ENCODE results near the gene LYST. TPM values are rescaled to one million over a fixed set of nuclear protein-coding genes. Genes with fewer than 3 reads are reported as not detected.

The LYST gene
- total and polyA plus RNA-seq, 12 donors, result 6.7 to 48.0 (median 19.0) TPM

GRCh38 chr1:235834620-235835019 is 32.1 kb downstream of the LYST start:
- no peaks in the 10 kb centered on the region for H3K27me3 ChIP-seq
- no peak for DNase-seq
- H3K9me3 ChIP-seq (replicated peaks in 1 of 3), result no peaks in the 10 kb centered on the region
- WGBS, 4 donors, result 85 to 93% (median 90%) methylated on average over 6 of the region's 6 CpGs
- peaks cover 8 to 18% of the 10 kb centered on the region in 2 donors for H3K4me1 ChIP-seq (replicated peaks in 1 of 2)
- TF ChIP-seq, protein P1, sequence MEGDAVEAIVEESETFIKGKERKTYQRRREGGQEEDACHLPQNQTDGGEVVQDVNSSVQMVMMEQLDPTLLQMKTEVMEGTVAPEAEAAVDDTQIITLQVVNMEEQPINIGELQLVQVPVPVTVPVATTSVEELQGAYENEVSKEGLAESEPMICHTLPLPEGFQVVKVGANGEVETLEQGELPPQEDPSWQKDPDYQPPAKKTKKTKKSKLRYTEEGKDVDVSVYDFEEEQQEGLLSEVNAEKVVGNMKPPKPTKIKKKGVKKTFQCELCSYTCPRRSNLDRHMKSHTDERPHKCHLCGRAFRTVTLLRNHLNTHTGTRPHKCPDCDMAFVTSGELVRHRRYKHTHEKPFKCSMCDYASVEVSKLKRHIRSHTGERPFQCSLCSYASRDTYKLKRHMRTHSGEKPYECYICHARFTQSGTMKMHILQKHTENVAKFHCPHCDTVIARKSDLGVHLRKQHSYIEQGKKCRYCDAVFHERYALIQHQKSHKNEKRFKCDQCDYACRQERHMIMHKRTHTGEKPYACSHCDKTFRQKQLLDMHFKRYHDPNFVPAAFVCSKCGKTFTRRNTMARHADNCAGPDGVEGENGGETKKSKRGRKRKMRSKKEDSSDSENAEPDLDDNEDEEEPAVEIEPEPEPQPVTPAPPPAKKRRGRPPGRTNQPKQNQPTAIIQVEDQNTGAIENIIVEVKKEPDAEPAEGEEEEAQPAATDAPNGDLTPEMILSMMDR (IDR thresholded peaks at IDR 0.05), result no peak
- no peak for TF ChIP-seq POLR2A (IDR thresholded peaks at IDR 0.05)
- peaks cover 0 to 5% of the 10 kb centered on the region in 2 donors for H3K36me3 ChIP-seq (replicated peaks in 1 of 2)
- peak overlapping the region in 3 of 5 donors; percentile 32 to 78 (median 67) for H3K27ac ChIP-seq
- H3K4me3 ChIP-seq, result no peak overlapping the region
- intact Hi-C loops (cut with DNase I), result no loop called here

GRCh38 chr1:235832011-235832410 is 34.7 kb downstream of the LYST start:
- Histone ChIP-seq H3K4me3 (no peak overlapping the region), H3K4me1 (replicated peaks in 1 of 2) (peaks cover 8 to 18% of the 10 kb centered on the region in 2 donors), H3K36me3 (replicated peaks in 1 of 2) (peaks cover 0 to 5% of the 10 kb centered on the region in 2 donors), H3K27me3 (no peaks in the 10 kb centered on the region), H3K27ac (no peak overlapping the region), H3K9me3 (replicated peaks in 1 of 3) (no peaks in the 10 kb centered on the region)
- intact Hi-C loops (cut with DNase I), result no loop called here
- TF ChIP-seq, protein P1 (IDR thresholded peaks at IDR 0.05), result no peak
- no peak for TF ChIP-seq POLR2A (IDR thresholded peaks at IDR 0.05)
- no peak for DNase-seq
- whole genome bisulfite sequencing, 4 donors, result 92 to 97% (median 95%) methylated on average over 2 of the region's 2 CpGs

GRCh38 chr1:235831148-235831547 is 35.6 kb downstream of the LYST start:
- H3K4me3 ChIP-seq, result no peak overlapping the region
- H3K27me3 ChIP-seq, result no peaks in the 10 kb centered on the region
- 76 to 87% (median 80%) methylated on average over 5 of the region's 5 CpGs for WGBS, 4 donors
- TF ChIP-seq, protein P1 (IDR thresholded peaks at IDR 0.05), result no peak
- no peak for TF ChIP-seq POLR2A (IDR thresholded peaks at IDR 0.05)
- H3K27ac ChIP-seq, result no peak overlapping the region
- intact Hi-C loops (cut with DNase I), result no loop called here
- H3K36me3 ChIP-seq (replicated peaks in 1 of 2), result peaks cover 0 to 5% of the 10 kb centered on the region in 2 donors
- peaks cover 8 to 17% of the 10 kb centered on the region in 2 donors for H3K4me1 ChIP-seq (replicated peaks in 1 of 2)
- DNase-seq, result peak in 3 of 7 donors; percentile 26 to 43 (median 31)
- no peaks in the 10 kb centered on the region for H3K9me3 ChIP-seq (replicated peaks in 1 of 3)

DNA sequence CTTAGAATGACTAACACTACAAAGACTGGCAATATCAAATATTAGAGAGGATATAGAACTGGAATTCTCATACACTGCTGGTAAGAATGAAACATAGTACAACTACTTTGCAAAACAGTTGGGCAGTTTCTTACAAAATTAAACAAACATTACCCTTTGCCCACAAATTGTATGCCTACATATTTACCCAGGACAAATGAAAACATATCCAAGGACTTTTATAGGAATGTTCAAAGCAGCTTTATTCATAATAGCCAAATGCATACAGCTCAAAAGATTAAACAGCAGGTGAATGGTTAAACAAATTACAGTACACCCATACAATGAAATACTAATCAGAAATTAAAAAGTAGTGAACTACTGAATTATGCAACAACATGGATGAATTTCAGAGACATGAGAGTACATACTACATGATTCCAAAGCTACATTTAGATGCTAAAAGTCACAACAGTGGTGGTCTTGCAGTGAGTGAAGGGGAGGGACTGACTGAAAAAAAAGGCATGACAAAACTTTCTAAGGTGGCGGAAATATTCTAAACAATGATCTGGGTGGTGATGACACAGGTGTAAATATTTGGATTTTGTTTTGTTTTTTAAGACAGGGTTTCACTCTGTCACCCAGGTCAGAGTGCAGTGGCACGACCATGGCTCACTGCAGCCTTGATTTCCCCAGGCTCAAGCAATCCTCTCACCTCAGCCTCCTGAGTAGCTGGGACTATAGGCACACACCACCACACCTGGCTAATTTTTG is 40.4 kb downstream of the LYST start:
- Histone ChIP-seq H3K36me3 (replicated peaks in 1 of 2) (peaks cover 0 to 5% of the 10 kb centered on the region in 2 donors), H3K27ac (no peak overlapping the region), H3K9me3 (replicated peaks in 1 of 3) (no peaks in the 10 kb centered on the region), H3K27me3 (no peaks in the 10 kb centered on the region), H3K4me3 (no peak overlapping the region), H3K4me1 (replicated peaks in 1 of 2) (no peaks in the 10 kb centered on the region)
- TF ChIP-seq POLR2A (IDR thresholded peaks at IDR 0.05), result no peak
- TF ChIP-seq, protein P1 (IDR thresholded peaks at IDR 0.05), result no peak
- DNase-seq, result no peak
- intact Hi-C loops (cut with DNase I), result no loop called here
- 96 to 98% (median 97%) methylated on average over 2 of the region's 2 CpGs for WGBS, 4 donors
